Measurements from ENCODE around the gene ARFGAP2.

DNA sequence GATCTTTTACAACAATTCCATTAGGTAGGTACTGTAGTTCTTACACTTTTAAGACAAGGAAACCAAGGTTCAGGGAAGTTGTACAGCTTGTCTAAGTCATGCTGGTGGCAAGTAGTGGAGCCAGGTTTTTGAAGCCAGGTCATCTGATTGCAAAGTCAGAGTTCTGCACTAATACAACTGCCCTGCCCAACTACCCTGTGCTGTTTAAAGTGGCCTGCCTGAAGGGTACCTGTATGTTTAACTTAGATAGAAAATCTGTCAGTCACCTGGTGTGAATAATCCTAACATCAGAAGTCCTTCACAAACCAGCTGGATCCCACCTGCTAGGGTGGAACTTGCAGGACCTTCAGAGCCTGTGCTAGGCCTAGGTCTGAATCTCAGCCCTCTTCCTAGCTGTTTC lies 44.2 kb downstream of the ARFGAP2 start:
- TF ChIP-seq, protein P1, sequence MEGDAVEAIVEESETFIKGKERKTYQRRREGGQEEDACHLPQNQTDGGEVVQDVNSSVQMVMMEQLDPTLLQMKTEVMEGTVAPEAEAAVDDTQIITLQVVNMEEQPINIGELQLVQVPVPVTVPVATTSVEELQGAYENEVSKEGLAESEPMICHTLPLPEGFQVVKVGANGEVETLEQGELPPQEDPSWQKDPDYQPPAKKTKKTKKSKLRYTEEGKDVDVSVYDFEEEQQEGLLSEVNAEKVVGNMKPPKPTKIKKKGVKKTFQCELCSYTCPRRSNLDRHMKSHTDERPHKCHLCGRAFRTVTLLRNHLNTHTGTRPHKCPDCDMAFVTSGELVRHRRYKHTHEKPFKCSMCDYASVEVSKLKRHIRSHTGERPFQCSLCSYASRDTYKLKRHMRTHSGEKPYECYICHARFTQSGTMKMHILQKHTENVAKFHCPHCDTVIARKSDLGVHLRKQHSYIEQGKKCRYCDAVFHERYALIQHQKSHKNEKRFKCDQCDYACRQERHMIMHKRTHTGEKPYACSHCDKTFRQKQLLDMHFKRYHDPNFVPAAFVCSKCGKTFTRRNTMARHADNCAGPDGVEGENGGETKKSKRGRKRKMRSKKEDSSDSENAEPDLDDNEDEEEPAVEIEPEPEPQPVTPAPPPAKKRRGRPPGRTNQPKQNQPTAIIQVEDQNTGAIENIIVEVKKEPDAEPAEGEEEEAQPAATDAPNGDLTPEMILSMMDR (IDR thresholded peaks at IDR 0.05; ENCODE audit: low read length) = no peak
- TF ChIP-seq EZH2 (optimal IDR thresholded peaks at IDR 0.05; ENCODE audit: low read depth, low read length) = no peak
